GM19025 (cell line): ENCODE measurements around the gene FOXP1.

Experiments used
- ATAC-seq: cut with Tn5 transposase; IDR thresholded peaks from one replicate; pipeline ENCODE4 v1.9.1; 2021; ENCODE audit warnings: mild to moderate bottlenecking, low read depth, moderate library complexity; ENCODE audit not compliant: unreplicated experiment

Gene FOXP1

GRCh38 chr3:70933105-70933810, 650.3 kb downstream of the FOXP1 start:
- ATAC-seq = no peak

DNA sequence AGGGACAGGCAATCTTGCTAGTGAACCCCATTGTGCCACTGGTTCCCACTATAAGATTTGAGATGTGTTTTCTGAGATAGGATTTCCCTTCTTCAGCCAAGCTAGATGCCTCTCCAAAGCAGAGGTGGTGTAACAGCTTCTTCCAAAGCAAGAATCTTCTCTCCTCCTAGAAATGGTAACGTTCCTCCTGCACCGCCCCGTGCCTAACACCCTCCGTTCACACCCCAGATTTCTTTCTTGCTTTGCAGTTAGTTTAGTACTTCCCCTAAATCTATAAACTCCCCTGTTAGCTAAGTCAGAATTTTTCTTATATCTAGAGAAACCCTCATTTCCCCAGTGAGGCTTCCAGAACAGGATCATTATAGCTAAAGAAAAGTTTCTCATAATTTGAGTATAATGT, 653.5 kb downstream of the FOXP1 start:
- no peak for ATAC-seq

GRCh38 chr3:70927239-70927638, 656.3 kb downstream of the FOXP1 start:
- ATAC-seq = no peak

- ATAC-seq = no peak
Measured at GRCh38 chr3:70926835-70927234, 656.7 kb downstream of the FOXP1 start.

DNA sequence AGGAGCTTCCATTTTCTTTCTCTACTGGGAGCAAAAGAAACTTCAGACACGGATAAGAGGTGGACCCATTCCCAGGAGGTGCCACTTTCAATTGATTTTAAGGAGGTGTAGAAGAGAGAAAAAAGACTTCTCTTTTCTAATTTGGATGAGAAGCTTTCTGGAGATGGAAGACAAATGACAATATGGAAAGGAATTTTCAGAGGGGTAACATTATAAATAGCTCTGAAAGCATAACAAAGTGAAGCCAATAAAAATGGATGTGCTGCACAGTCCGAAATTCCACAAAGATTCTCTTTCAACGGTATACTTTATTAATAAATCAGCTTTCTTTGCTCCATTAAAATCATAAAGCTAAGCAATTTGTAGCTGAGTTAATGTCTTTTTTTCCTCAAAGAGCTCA, 663.9 kb downstream of the FOXP1 start:
- no peak for ATAC-seq

GRCh38 chr3:70919091-70919490, 664.4 kb downstream of the FOXP1 start:
- no peak for ATAC-seq

DNA sequence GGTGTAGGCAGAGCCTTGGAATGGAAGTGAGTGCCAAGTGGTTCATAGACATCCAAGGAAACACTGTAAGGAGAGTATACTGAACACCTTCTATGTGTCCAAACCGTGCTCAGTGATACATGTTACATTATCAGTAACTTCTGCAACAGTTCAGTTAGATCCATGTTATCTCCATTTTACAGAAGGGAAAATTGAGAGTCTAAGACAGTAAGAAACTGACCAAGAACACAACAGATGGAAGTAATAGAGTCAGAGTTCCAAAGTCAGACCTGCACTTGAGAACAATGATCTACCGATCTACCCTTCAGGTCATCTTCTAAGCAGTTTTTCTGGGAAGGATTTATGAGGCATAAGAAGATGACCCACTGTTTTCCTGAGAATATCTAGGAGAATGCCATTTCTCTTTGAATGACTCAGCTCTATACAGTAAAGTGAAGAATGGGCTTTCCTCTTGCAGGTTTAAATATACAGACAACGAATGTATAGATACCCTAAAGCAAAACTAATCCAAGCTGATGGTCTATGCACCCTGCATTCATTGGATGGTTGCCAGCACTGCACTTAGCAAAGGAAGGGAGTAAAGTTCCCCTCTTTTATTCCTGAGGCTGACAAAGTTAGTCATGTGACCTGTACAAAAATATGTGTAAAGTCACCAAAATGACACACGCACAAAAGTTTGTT, 667.0 kb downstream of the FOXP1 start:
- no peak for ATAC-seq

DNA sequence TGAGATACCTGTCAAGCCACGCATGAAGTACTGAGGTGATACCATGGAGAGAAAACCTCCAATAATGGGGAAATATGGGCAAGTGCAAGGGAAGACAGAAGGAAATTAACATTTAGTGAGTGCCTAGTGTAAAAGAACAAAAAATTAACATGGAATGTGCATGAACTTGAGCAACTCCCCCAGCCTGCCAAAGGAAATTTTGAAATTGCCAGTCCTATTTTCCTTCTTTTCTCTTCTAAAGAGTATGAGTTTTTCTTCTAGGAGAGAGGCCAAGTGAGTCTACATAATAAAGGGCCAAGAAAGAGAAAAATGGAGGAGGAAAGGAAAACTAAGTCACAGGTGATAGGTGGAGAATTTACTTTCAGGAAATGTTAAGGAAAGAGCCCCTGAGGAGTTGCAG, 668.7 kb downstream of the FOXP1 start:
- ATAC-seq = no peak

- ATAC-seq = no peak
Measured at GRCh38 chr3:70911719-70912118, 671.8 kb downstream of the FOXP1 start.

DNA sequence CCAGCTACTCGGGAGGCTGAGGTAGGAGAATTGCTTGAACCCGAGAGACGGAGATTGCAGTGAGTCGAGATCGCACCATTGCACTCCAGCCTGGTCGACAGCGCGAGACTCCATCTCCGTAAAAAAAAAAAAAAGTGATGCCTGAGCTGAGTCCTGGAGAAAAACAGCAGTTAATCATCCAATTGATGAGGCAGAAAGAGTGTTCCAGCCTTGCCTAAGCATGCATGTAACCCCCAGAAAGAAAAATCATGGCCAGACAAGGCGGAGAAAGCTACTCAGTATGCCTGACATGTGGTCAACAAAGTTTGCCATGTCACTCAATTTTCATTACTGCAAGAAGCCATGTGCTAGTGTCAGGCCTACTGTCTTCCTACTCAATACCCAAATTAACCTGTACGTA, 678.0 kb downstream of the FOXP1 start:
- ATAC-seq = no peak
